Hepatocyte (in vitro differentiated cells): ENCODE measurements around the gene FCER2.

Source experiments
- EZH2 ChIP-seq: fragments of 200-600 bp; sonication (generic); IDR thresholded peaks from 2 replicates; pipeline ENCODE4 v1.6.1; 2016; ENCODE audit warnings: antibody characterized with exemption, mild to moderate bottlenecking, borderline replicate concordance
- TF ChIP-seq, protein P1 (sequence below): fragments of 200-600 bp; sonication (generic); IDR thresholded peaks from 2 replicates; pipeline ENCODE4 v1.5.1; 2016; ENCODE audit warnings: antibody characterized with exemption, mild to moderate bottlenecking; ENCODE audit not compliant: poor library complexity

DNA sequence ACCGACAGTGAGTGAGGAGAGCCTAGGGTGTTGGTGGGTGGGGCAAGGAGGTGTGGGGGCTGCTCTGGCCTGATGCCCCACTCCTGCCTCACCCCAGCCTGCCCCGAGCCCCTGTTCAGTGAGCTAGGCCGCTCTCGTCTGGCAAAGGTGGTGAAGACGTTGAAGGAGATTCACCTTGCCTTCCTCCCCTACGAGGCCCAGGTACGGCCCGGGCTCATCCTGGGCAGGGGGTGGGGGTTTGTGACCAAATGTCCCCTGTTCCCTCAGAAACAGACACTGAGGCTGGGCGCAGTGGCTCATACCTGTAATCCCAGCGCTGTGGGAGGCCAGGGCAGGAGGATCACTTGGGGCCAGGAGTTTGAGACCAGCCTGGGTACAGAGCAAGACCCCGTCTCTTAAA lies 61.1 kb downstream of the FCER2 start:
- TF ChIP-seq, protein P1, sequence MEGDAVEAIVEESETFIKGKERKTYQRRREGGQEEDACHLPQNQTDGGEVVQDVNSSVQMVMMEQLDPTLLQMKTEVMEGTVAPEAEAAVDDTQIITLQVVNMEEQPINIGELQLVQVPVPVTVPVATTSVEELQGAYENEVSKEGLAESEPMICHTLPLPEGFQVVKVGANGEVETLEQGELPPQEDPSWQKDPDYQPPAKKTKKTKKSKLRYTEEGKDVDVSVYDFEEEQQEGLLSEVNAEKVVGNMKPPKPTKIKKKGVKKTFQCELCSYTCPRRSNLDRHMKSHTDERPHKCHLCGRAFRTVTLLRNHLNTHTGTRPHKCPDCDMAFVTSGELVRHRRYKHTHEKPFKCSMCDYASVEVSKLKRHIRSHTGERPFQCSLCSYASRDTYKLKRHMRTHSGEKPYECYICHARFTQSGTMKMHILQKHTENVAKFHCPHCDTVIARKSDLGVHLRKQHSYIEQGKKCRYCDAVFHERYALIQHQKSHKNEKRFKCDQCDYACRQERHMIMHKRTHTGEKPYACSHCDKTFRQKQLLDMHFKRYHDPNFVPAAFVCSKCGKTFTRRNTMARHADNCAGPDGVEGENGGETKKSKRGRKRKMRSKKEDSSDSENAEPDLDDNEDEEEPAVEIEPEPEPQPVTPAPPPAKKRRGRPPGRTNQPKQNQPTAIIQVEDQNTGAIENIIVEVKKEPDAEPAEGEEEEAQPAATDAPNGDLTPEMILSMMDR: no peak
- no peak for TF ChIP-seq EZH2
